Neuronal stem cell (in vitro differentiated cells): ENCODE results near the gene NEK10.

Experiments
- DNase-seq: peaks from one replicate; pipeline ENCODE4 v3.0.0-alpha.2; 2013; ENCODE audit warnings: low spot score
- H2AFZ ChIP-seq: one replicate; pipeline ENCODE4 v1.6.1; 2013; ENCODE audit warnings: mild to moderate bottlenecking, low read length, inconsistent platforms
- H2AK5ac ChIP-seq: 2 replicates; pipeline ENCODE4 v1.6.1; 2013; ENCODE audit warnings: low read depth, mild to moderate bottlenecking, inconsistent platforms, low read length, moderate library complexity, mixed read lengths
- H2BK120ac ChIP-seq: 2 replicates; pipeline ENCODE4 v1.6.1; 2013; ENCODE audit warnings: low read depth, mild to moderate bottlenecking, inconsistent platforms, low read length, moderate library complexity, mixed read lengths
- H2BK12ac ChIP-seq: one replicate; pipeline ENCODE4 v1.6.1; 2013; ENCODE audit warnings: low read length, inconsistent platforms
- H2BK15ac ChIP-seq: 2 replicates; pipeline ENCODE4 v1.6.1; 2013; ENCODE audit warnings: mild to moderate bottlenecking, low read length, inconsistent platforms, mixed read lengths
- H2BK5ac ChIP-seq: one replicate; pipeline ENCODE4 v1.6.1; 2013; ENCODE audit warnings: inconsistent platforms, mild to moderate bottlenecking, low read length, moderate library complexity
- H3K14ac ChIP-seq: one replicate; pipeline ENCODE4 v1.6.1; 2013; ENCODE audit warnings: low read length, inconsistent platforms
- H3K18ac ChIP-seq: 2 replicates; pipeline ENCODE4 v1.6.1; 2013; ENCODE audit warnings: low read length, inconsistent platforms
- H3K23ac ChIP-seq: 2 replicates; pipeline ENCODE4 v1.6.1; 2013; ENCODE audit warnings: low read depth, mild to moderate bottlenecking, mixed read lengths, low read length, inconsistent platforms; ENCODE audit not compliant: poor library complexity
- H3K27ac ChIP-seq: replicated peaks from 3 replicates; pipeline ENCODE4 v1.5.1; 2013; ENCODE audit warnings: low read length, inconsistent platforms
- H3K27me3 ChIP-seq, 3 experiments: 2 replicates each; pipeline ENCODE4 v1.6.1; 2013; ENCODE audit warnings: low read length in 3 of 3, mild to moderate bottlenecking in 2 of 3, inconsistent platforms in 1 of 3, low read depth in 1 of 3, mixed read lengths in 1 of 3, moderate library complexity in 1 of 3; ENCODE audit not compliant: control insufficient read depth in 3 of 3, insufficient read depth in 3 of 3
- H3K36me3 ChIP-seq, 2 donors: replicated peaks in 1 of 2; 2 replicates each; pipeline ENCODE4 v1.6.1; 2013; ENCODE audit warnings: low read length in 2 of 2; ENCODE audit not compliant: control insufficient read depth in 2 of 2, insufficient read depth in 2 of 2
- H3K4ac ChIP-seq: 2 replicates; pipeline ENCODE4 v1.6.1; 2013; ENCODE audit warnings: inconsistent platforms, mild to moderate bottlenecking, low read length, moderate library complexity
- H3K4me1 ChIP-seq, 2 donors: 1 replicate in 1 of 2; 2 replicates in 1 of 2; pipeline ENCODE4 v1.6.1; 2013; ENCODE audit warnings: low read length in 2 of 2, low read depth in 1 of 2; ENCODE audit not compliant: control insufficient read depth in 2 of 2, insufficient read depth in 1 of 2
- H3K4me2 ChIP-seq: one replicate; pipeline ENCODE4 v1.6.1; 2013; ENCODE audit warnings: mild to moderate bottlenecking, low read length, inconsistent platforms; ENCODE audit not compliant: insufficient read depth, poor library complexity, severe bottlenecking
- H3K4me3 ChIP-seq, 2 donors: 2 replicates each; pipeline ENCODE4 v1.5.1; 2013; ENCODE audit warnings: low read length in 2 of 2, mild to moderate bottlenecking in 2 of 2, inconsistent platforms in 1 of 2, moderate library complexity in 1 of 2
- H3K79me1 ChIP-seq: one replicate; pipeline ENCODE4 v1.6.1; 2013; ENCODE audit warnings: low read depth, mild to moderate bottlenecking, inconsistent platforms, low read length, moderate library complexity
- H3K9ac ChIP-seq: one replicate; pipeline ENCODE4 v1.6.1; 2013; ENCODE audit warnings: mild to moderate bottlenecking, low read depth, low read length, inconsistent platforms; ENCODE audit not compliant: poor library complexity
- H3K9me3 ChIP-seq, 2 donors: replicated peaks in 1 of 2; 2 replicates each; pipeline versions ENCODE3 to v1.6.1; 2013; ENCODE audit warnings: low read length in 2 of 2, mild to moderate bottlenecking in 2 of 2, inconsistent platforms in 1 of 2, low read depth in 1 of 2, mixed read lengths in 1 of 2, moderate library complexity in 1 of 2; ENCODE audit not compliant: control insufficient read depth in 2 of 2, insufficient read depth in 1 of 2
- H4K8ac ChIP-seq: one replicate; pipeline ENCODE4 v1.6.1; 2013; ENCODE audit warnings: low read depth, mild to moderate bottlenecking, inconsistent platforms, low read length, moderate library complexity
- H4K91ac ChIP-seq: one replicate; pipeline ENCODE4 v1.6.1; 2013; ENCODE audit warnings: low read length, low read depth, mild to moderate bottlenecking, inconsistent platforms; ENCODE audit not compliant: poor library complexity
- WGBS, 2 donors: extraction: QIAGEN DNeasy Blood & Tissue Kit; methylation state at CpG; one replicate each; pipeline ENCODE4 v1.1.7; 2013; ENCODE audit warnings: missing lambda C conversion rate in 2 of 2, mixed read lengths in 1 of 2; ENCODE audit not compliant: insufficient read length in 2 of 2, insufficient replicate concordance in 1 of 2; ENCODE audit errors: extremely low coverage in 2 of 2; 5-methylcytosine and 5-hydroxymethylcytosine counted together

Gene NEK10

DNA sequence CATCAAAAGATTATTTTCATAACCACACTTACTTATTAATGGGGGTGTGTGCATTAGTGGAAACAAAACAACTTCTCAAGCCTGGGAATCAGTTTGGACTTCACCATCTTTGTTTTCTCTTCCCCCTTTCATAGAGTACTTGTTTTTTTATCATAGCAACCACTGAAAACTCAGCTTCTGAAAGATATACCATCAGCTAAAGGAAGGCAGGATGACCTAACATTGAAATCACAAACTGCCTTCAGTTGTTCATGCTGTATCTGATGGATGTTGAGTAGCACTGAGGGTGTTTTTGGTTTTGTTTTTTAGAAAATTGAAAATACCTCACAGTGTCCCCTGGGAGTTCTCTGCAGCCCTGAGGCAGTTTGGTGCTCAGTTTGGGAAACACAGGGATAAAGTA lies 46.5 kb downstream of the NEK10 start:
- H3K14ac ChIP-seq = no peak overlapping the region
- no peak overlapping the region for H3K4me3 ChIP-seq
- H3K27me3 ChIP-seq = no peaks in the 10 kb centered on the region
- no peak overlapping the region for H2BK5ac ChIP-seq
- H2BK15ac ChIP-seq = no peak overlapping the region
- H3K4ac ChIP-seq = no peak overlapping the region
- no peak overlapping the region for H2BK12ac ChIP-seq
- no peak overlapping the region for H2AFZ ChIP-seq
- no peak overlapping the region for H2BK120ac ChIP-seq
- H3K79me1 ChIP-seq = no peaks in the 10 kb centered on the region
- no peak overlapping the region for H3K9ac ChIP-seq
- no peak overlapping the region for H4K91ac ChIP-seq
- H3K4me2 ChIP-seq = no peak overlapping the region
- H3K27ac ChIP-seq = no peak overlapping the region
- H3K4me1 ChIP-seq = no peaks in the 10 kb centered on the region
- no peak for DNase-seq
- no peak overlapping the region for H2AK5ac ChIP-seq
- H3K23ac ChIP-seq = no peak overlapping the region
- no peak overlapping the region for H3K18ac ChIP-seq
- no peak overlapping the region for H4K8ac ChIP-seq
- no peaks in the 10 kb centered on the region for H3K36me3 ChIP-seq
- H3K9me3 ChIP-seq = no peaks in the 10 kb centered on the region

DNA sequence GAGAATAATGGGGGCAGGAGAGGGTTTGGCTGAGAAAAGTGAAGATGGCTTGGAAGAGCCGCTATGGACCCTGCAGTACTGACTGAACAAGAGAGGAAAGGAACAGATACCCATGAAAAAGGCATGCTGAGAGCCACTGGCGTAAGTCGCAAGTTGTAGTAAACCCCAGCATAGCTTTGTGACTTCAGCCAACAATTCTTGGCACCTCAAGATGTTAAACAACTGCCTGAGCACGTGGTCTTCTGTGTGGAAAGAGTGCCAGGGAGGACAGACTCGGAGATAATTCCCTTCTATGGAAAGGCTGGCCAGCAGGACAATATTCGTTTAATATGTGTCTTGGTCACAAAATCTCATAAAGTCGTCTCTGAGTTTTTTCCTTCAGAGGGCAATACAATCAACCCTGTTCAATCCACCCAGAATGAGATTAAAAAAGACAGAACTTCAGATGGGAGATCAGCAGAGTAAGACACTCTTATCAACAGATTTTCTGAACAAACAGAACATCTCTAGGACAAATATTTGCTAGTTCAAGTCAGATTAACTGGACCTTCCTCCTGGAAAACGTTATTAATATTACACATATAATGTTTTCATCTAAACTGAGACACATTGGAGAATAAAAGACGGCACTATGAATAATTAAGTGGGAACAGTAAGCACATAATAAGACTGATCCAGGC lies 49.2 kb downstream of the NEK10 start:
- H2BK15ac ChIP-seq = no peak overlapping the region
- no peak overlapping the region for H3K4me3 ChIP-seq
- no peaks in the 10 kb centered on the region for H3K4me1 ChIP-seq

DNA sequence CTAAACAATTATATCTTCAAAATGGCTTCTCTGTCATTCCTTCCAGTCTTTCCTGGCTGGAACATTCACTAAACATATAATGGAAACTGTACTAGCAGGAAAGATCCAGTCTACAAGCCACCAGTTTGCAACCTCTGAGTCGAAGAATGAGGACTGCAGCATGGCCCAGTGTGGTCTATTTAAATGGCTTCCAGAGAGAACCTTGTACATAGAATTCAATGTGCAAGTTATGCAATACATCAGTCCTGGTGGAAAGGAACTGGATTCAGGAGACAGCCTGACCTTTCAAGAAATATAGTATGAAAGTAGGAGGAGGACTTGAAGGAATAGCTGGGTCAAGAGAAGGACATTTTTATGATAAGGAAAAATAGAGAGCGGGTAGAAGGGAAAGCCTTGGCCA lies 49.9 kb downstream of the NEK10 start:
- Histone ChIP-seq H3K4ac (no peak overlapping the region), H4K91ac (no peak overlapping the region), H3K18ac (no peak overlapping the region), H4K8ac (no peak overlapping the region), H2BK12ac (no peak overlapping the region), H2AK5ac (no peak overlapping the region), H3K9ac (no peak overlapping the region), H3K4me1 (no peaks in the 10 kb centered on the region), H3K27ac (no peak overlapping the region), H3K27me3 (no peaks in the 10 kb centered on the region), H2BK120ac (no peak overlapping the region), H3K36me3 (no peaks in the 10 kb centered on the region), H3K23ac (no peak overlapping the region), H2BK5ac (no peak overlapping the region), H3K4me3 (no peak overlapping the region), H2AFZ (no peak overlapping the region), H3K14ac (no peak overlapping the region), H2BK15ac (no peak overlapping the region), H3K79me1 (no peaks in the 10 kb centered on the region), H3K4me2 (no peak overlapping the region), H3K9me3 (no peaks in the 10 kb centered on the region)
- no peak for DNase-seq
- no CpG with 5 or more reads among the region's 2 CpGs for WGBS, 2 donors

More for the DNA sequence above, 49.2 kb downstream of the NEK10 start:
- H3K27ac ChIP-seq = no peak overlapping the region
- H4K91ac ChIP-seq = no peak overlapping the region
- H2BK120ac ChIP-seq = no peak overlapping the region
- H2BK12ac ChIP-seq = no peak overlapping the region
- DNase-seq = no peak
- no peak overlapping the region for H3K14ac ChIP-seq
- no peaks in the 10 kb centered on the region for H3K9me3 ChIP-seq
- H3K9ac ChIP-seq = no peak overlapping the region
- no peak overlapping the region for H3K4ac ChIP-seq
- H2BK5ac ChIP-seq = no peak overlapping the region
- no peaks in the 10 kb centered on the region for H3K79me1 ChIP-seq
- no peak overlapping the region for H3K18ac ChIP-seq
- H3K4me2 ChIP-seq = no peak overlapping the region
- no CpG with 5 or more reads among the region's 9 CpGs for WGBS, 2 donors
- H3K23ac ChIP-seq = no peak overlapping the region
- H4K8ac ChIP-seq = no peak overlapping the region
- no peak overlapping the region for H2AK5ac ChIP-seq
- H3K36me3 ChIP-seq = no peaks in the 10 kb centered on the region
- no peaks in the 10 kb centered on the region for H3K27me3 ChIP-seq
- H2AFZ ChIP-seq = no peak overlapping the region

DNA sequence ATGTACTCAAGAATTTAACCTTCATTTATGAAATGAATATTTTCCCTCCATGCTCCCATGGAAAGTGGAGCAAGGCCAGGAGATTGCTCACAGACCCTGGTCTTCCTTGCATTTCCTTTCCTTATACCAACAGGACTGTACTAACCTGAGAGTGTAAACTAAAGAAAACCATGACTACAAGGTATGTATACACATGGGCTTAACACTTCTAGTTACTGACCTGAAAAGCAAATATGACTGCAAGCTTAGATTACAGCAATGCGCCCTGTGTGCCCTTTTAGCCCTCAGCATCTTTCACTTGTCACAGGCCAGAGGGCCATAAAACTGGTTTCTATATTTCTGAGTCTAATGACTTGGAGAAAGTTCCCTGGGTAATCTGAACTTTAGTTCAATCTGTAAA lies 52.1 kb downstream of the NEK10 start:
- no peak for DNase-seq
- H2BK5ac ChIP-seq = no peak overlapping the region
- H3K4ac ChIP-seq = no peak overlapping the region
- no peak overlapping the region for H3K4me3 ChIP-seq
- no peak overlapping the region for H2BK15ac ChIP-seq
- H4K91ac ChIP-seq = no peak overlapping the region
- H3K79me1 ChIP-seq = no peaks in the 10 kb centered on the region
- H3K23ac ChIP-seq = no peak overlapping the region
- no peak overlapping the region for H2BK12ac ChIP-seq
- no peaks in the 10 kb centered on the region for H3K36me3 ChIP-seq
- no peak overlapping the region for H3K4me2 ChIP-seq
- H3K27ac ChIP-seq = no peak overlapping the region
- no peak overlapping the region for H2AFZ ChIP-seq
- H3K18ac ChIP-seq = no peak overlapping the region
- H3K27me3 ChIP-seq = no peaks in the 10 kb centered on the region
- no peaks in the 10 kb centered on the region for H3K4me1 ChIP-seq
- WGBS, 2 donors = no CpG with 5 or more reads among the region's 1 CpG
- H4K8ac ChIP-seq = no peak overlapping the region
- H3K9me3 ChIP-seq = no peaks in the 10 kb centered on the region
- H2BK120ac ChIP-seq = no peak overlapping the region
- H3K14ac ChIP-seq = no peak overlapping the region
- H2AK5ac ChIP-seq = no peak overlapping the region
- no peak overlapping the region for H3K9ac ChIP-seq
